IMR-90 (cell line): ENCODE data around the gene LAMA4. TPM values are rescaled to one million over a fixed set of nuclear protein-coding genes. Genes with fewer than 3 reads are reported as not detected.

ENCODE experiments used
- ATAC-seq: fragments of 200-7000 bp; cut with Tn5 transposase; 2 replicates; pipeline ENCODE4 v1.9.1; 2020; ENCODE audit warnings: low read depth, mild to moderate bottlenecking, moderate library complexity
- BruUV-seq: library from RNA; stranded (reverse); fragments of 400-500 nt; replicated peaks from 2 replicates; lab custom pipeline; 2021; lab: Mats Ljungman, UMichigan
- CTCF ChIA-PET: fragments of 300-600 bp; formaldehyde crosslinking; extraction: SDS; loops from one replicate; lab custom pipeline; 2021; ENCODE audit warnings: antibody characterized with exemption; lab: Yijun Ruan, JAX
- POLR2A ChIA-PET: fragments of 300-600 bp; sonication (Branson Sonifier 250); formaldehyde crosslinking; loops from one replicate; lab custom pipeline; 2022; ENCODE audit warnings: antibody characterized with exemption; ENCODE audit not compliant: unreplicated experiment; lab: Charles Lee
- DNase-seq: peaks from one replicate; pipeline ENCODE4 v3.0.0; 2013
- H2AFZ ChIP-seq: replicated peaks from 2 replicates; pipeline ENCODE3; 2013; ENCODE audit warnings: low read length, mild to moderate bottlenecking; ENCODE audit not compliant: poor library complexity
- H2AK5ac ChIP-seq: 2 replicates; pipeline ENCODE4 v1.6.1; 2013; ENCODE audit warnings: low read depth, low read length, inconsistent platforms
- H2AK9ac ChIP-seq: replicated peaks from 2 replicates; pipeline ENCODE3; 2013; ENCODE audit warnings: mild to moderate bottlenecking, low read depth, low read length, moderate library complexity; ENCODE audit not compliant: poor library complexity
- H2BK120ac ChIP-seq: 2 replicates; pipeline ENCODE4 v1.6.1; 2013; ENCODE audit warnings: low read depth, low read length, inconsistent platforms
- H2BK15ac ChIP-seq: 3 replicates; pipeline ENCODE4 v1.6.1; 2013; ENCODE audit warnings: low read depth, low read length, inconsistent platforms
- H2BK20ac ChIP-seq: 2 replicates; pipeline ENCODE4 v1.6.1; 2013; ENCODE audit warnings: low read depth, mild to moderate bottlenecking, inconsistent platforms, low read length, moderate library complexity
- H2BK5ac ChIP-seq: 2 replicates; pipeline ENCODE4 v1.6.1; 2013; ENCODE audit warnings: mild to moderate bottlenecking, low read depth, low read length, inconsistent platforms; ENCODE audit not compliant: poor library complexity, severe bottlenecking
- H3K14ac ChIP-seq: replicated peaks from 2 replicates; pipeline ENCODE4 v1.6.1; 2013; ENCODE audit warnings: low read depth, low read length, inconsistent platforms
- H3K18ac ChIP-seq: 2 replicates; pipeline ENCODE4 v1.6.1; 2013; ENCODE audit warnings: low read depth, low read length, control low read depth
- H3K23ac ChIP-seq: 2 replicates; pipeline ENCODE4 v1.6.1; 2013; ENCODE audit warnings: low read depth, low read length, inconsistent platforms
- H3K27ac ChIP-seq: 2 replicates; pipeline ENCODE4 v1.5.1; 2013; ENCODE audit warnings: mild to moderate bottlenecking, control low read depth, low read length; ENCODE audit not compliant: insufficient read depth
- H3K27me3 ChIP-seq: 2 replicates; pipeline ENCODE4 v1.6.1; 2013; ENCODE audit warnings: low read length; ENCODE audit not compliant: control insufficient read depth, insufficient read depth
- H3K36me3 ChIP-seq: 2 replicates; pipeline ENCODE4 v1.6.1; 2013; ENCODE audit warnings: low read length, mixed read lengths; ENCODE audit not compliant: control insufficient read depth, insufficient read depth
- H3K4ac ChIP-seq: 2 replicates; pipeline ENCODE4 v1.6.1; 2013; ENCODE audit warnings: low read depth, low read length, inconsistent platforms
- H3K4me1 ChIP-seq: 2 replicates; pipeline ENCODE4 v1.6.1; 2013; ENCODE audit warnings: low read length, mixed read lengths; ENCODE audit not compliant: control insufficient read depth, insufficient read depth
- H3K4me2 ChIP-seq: 2 replicates; pipeline ENCODE4 v1.6.1; 2013; ENCODE audit warnings: low read depth, mild to moderate bottlenecking, control low read depth, low read length, moderate library complexity
- H3K4me3 ChIP-seq: 2 replicates; pipeline ENCODE4 v1.5.1; 2013; ENCODE audit warnings: low read depth, mild to moderate bottlenecking, control low read depth, low read length, moderate library complexity; ENCODE audit not compliant: insufficient read depth
- H3K56ac ChIP-seq: 2 replicates; pipeline ENCODE4 v1.6.1; 2013; ENCODE audit warnings: low read length, inconsistent platforms; ENCODE audit not compliant: insufficient read depth; ENCODE audit errors: extremely low read depth
- H3K79me1 ChIP-seq, 2 experiments: 2 replicates each; pipeline ENCODE4 v1.6.1; 2013; ENCODE audit warnings: low read length in 2 of 2, inconsistent platforms in 1 of 2, low read depth in 1 of 2
- H3K9ac ChIP-seq: 2 replicates; pipeline ENCODE4 v1.6.1; 2013; ENCODE audit warnings: low read depth, low read length, control low read depth
- H3K9me1 ChIP-seq: 2 replicates; pipeline ENCODE4 v1.6.1; 2013; ENCODE audit warnings: low read length, inconsistent platforms; ENCODE audit not compliant: insufficient read depth
- H3K9me3 ChIP-seq: 2 replicates; pipeline ENCODE4 v1.6.1; 2013; ENCODE audit warnings: low read length; ENCODE audit not compliant: control insufficient read depth, insufficient read depth
- H4K20me1 ChIP-seq: 2 replicates; pipeline ENCODE4 v1.6.1; 2013; ENCODE audit warnings: low read length, inconsistent platforms; ENCODE audit not compliant: insufficient read depth
- H4K5ac ChIP-seq: 2 replicates; pipeline ENCODE4 v1.6.1; 2013; ENCODE audit warnings: mild to moderate bottlenecking, low read depth, low read length, control low read depth
- H4K8ac ChIP-seq, 2 experiments: 2 replicates each; pipeline ENCODE4 v1.6.1; 2013; ENCODE audit warnings: low read depth in 2 of 2, low read length in 2 of 2, control low read depth in 1 of 2, inconsistent platforms in 1 of 2
- H4K91ac ChIP-seq: 2 replicates; pipeline ENCODE4 v1.6.1; 2013; ENCODE audit warnings: low read depth, low read length, inconsistent platforms; ENCODE audit not compliant: insufficient read depth
- MAFK ChIP-seq: IDR thresholded peaks from 2 replicates; pipeline ENCODE4 v1.6.1; 2012; ENCODE audit warnings: low read depth, low read length, improper control_type of control experiment
- WGBS, 2 experiments: methylation state at CpG; one replicate each; pipeline versions ENCODE4 v1.1.5 to v1.1.7; 2013; ENCODE audit warnings: missing lambda C conversion rate in 2 of 2; ENCODE audit not compliant: insufficient read length in 1 of 2; ENCODE audit errors: extremely low coverage in 2 of 2; 5-methylcytosine and 5-hydroxymethylcytosine counted together
- dilution Hi-C: fragments of 300-500 bp; cut with HindIII; formaldehyde crosslinking; loops from one replicate; pipeline ENCODE4 v1.14.3; 2018; ENCODE audit warnings: low sequenced_read_pairs; ENCODE audit not compliant: unreplicated experiment
- in situ Hi-C: fragments of 300-500 bp; cut with MboI; formaldehyde crosslinking; loops from 3 replicates; pipeline ENCODE4 v1.14.3; 2019; ENCODE audit warnings: low sequenced_read_pairs, inconsistent platforms, mixed read lengths
- intact Hi-C: fragments of 100-400 bp; cut with micrococcal nuclease; formaldehyde crosslinking; loops from 2 replicates; pipeline ENCODE4 v1.10.0; 2022
- polyA plus RNA-seq, 3 experiments: library from polyadenylated mRNA; depleted of rRNA; stranded (reverse); fragments of >200 nt; gene quantifications; 2 replicates each; pipeline ENCODE4 v1.2.3, GENCODE V29; 2012; ENCODE audit warnings: low replicate concordance in 1 of 3
- total RNA-seq: library from RNA; depleted of rRNA; stranded (reverse); fragments of >200 nt; gene quantifications from 2 replicates; pipeline ENCODE4 v1.2.3, GENCODE V29; 2012
- TF ChIP-seq, protein P1 (sequence below): fragments of 150-350 bp; IDR thresholded peaks from 2 replicates; pipeline ENCODE4 v1.6.1; 2017; ENCODE audit warnings: mild to moderate bottlenecking, antibody characterized with exemption, low read length, low read depth

The LAMA4 gene
- total and polyA plus RNA-seq, 2 of the 4 experiments (the other 2 are of a cell fraction) = 33.9 to 35.8 TPM

DNA sequence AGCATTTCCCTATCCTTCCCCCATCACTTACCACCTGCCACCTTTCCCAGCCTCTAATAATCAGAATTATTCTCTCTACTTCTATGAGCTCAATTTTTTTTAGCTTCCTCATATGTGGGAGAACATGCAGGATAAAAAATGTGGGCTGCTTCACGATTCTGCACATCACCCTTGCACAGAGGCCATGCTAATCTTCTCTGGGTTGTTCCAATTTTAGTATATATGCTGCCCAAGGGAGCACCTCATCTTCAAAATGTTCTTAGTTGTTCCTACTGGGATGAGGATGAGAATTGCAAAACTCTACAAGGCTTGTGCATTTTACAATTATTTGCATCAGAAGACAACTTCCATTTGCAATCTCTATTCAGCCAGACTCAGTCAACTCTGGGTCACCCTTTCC lies 58.1 kb downstream of the LAMA4 start:
- no peak for ATAC-seq
- no CpG with 5 or more reads among the region's 1 CpG for WGBS, 2 experiments

More for the DNA sequence above, 58.1 kb downstream of the LAMA4 start:
- Histone ChIP-seq H3K56ac (no peak overlapping the region), H2AK9ac (no peak overlapping the region), H3K23ac (no peak overlapping the region), H4K5ac (no peak overlapping the region), H3K18ac (no peak overlapping the region), H3K27me3 (no peaks in the 10 kb centered on the region), H3K9me3 (no peaks in the 10 kb centered on the region), H3K79me1 (no peaks in the 10 kb centered on the region), H3K36me3 (peaks cover 41% of the 10 kb centered on the region), H3K9me1 (0 out of 2 replicates have a peak, but pooled peaks cover 5% of the 10 kb centered on the region), H3K4ac (no peak overlapping the region), H2AK5ac (no peak overlapping the region), H4K8ac (no peak overlapping the region), H2BK5ac (no peak overlapping the region), H2AFZ (no peak overlapping the region), H3K4me3 (no peak overlapping the region), H3K27ac (no peak overlapping the region), H3K9ac (no peak overlapping the region), H3K4me1 (no peaks in the 10 kb centered on the region), H3K4me2 (no peak overlapping the region), H4K20me1 (no peaks in the 10 kb centered on the region), H3K14ac (no peak overlapping the region), H2BK15ac (no peak overlapping the region), H2BK20ac (no peak overlapping the region), H4K91ac (no peak overlapping the region), H2BK120ac (no peak overlapping the region)
- TF ChIP-seq, protein P1, sequence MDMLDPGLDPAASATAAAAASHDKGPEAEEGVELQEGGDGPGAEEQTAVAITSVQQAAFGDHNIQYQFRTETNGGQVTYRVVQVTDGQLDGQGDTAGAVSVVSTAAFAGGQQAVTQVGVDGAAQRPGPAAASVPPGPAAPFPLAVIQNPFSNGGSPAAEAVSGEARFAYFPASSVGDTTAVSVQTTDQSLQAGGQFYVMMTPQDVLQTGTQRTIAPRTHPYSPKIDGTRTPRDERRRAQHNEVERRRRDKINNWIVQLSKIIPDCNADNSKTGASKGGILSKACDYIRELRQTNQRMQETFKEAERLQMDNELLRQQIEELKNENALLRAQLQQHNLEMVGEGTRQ = no peak
- no peak for TF ChIP-seq MAFK
- ChIA-PET CTCF (no interaction called here), POLR2A (no interaction called here)
- intact Hi-C loops (no loop called here), dilution Hi-C loops (no loop called here), in situ Hi-C loops (loop anchor here (25.0 kb wide), 1 partner anchor 1716 kb away; no protein-coding TSS in a partner anchor)
- BruUV-seq = no TSS peak
- DNase-seq = no peak
